DMS 273 (cell line): ENCODE measurements around the gene TECPR2.
"Not testable (repeated sequence)": the region's sequence is repeated elsewhere in the genome, so short reads cannot be mapped to it uniquely, and the experiment has no call there.

Experiments used
- DNase-seq: peaks from one replicate; lab custom pipeline; 2025; ENCODE audit not compliant: unreplicated experiment; lab: John Stamatoyannopoulos, UW

Gene TECPR2, protein sequence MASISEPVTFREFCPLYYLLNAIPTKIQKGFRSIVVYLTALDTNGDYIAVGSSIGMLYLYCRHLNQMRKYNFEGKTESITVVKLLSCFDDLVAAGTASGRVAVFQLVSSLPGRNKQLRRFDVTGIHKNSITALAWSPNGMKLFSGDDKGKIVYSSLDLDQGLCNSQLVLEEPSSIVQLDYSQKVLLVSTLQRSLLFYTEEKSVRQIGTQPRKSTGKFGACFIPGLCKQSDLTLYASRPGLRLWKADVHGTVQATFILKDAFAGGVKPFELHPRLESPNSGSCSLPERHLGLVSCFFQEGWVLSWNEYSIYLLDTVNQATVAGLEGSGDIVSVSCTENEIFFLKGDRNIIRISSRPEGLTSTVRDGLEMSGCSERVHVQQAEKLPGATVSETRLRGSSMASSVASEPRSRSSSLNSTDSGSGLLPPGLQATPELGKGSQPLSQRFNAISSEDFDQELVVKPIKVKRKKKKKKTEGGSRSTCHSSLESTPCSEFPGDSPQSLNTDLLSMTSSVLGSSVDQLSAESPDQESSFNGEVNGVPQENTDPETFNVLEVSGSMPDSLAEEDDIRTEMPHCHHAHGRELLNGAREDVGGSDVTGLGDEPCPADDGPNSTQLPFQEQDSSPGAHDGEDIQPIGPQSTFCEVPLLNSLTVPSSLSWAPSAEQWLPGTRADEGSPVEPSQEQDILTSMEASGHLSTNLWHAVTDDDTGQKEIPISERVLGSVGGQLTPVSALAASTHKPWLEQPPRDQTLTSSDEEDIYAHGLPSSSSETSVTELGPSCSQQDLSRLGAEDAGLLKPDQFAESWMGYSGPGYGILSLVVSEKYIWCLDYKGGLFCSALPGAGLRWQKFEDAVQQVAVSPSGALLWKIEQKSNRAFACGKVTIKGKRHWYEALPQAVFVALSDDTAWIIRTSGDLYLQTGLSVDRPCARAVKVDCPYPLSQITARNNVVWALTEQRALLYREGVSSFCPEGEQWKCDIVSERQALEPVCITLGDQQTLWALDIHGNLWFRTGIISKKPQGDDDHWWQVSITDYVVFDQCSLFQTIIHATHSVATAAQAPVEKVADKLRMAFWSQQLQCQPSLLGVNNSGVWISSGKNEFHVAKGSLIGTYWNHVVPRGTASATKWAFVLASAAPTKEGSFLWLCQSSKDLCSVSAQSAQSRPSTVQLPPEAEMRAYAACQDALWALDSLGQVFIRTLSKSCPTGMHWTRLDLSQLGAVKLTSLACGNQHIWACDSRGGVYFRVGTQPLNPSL (N-terminal part only)

DNA sequence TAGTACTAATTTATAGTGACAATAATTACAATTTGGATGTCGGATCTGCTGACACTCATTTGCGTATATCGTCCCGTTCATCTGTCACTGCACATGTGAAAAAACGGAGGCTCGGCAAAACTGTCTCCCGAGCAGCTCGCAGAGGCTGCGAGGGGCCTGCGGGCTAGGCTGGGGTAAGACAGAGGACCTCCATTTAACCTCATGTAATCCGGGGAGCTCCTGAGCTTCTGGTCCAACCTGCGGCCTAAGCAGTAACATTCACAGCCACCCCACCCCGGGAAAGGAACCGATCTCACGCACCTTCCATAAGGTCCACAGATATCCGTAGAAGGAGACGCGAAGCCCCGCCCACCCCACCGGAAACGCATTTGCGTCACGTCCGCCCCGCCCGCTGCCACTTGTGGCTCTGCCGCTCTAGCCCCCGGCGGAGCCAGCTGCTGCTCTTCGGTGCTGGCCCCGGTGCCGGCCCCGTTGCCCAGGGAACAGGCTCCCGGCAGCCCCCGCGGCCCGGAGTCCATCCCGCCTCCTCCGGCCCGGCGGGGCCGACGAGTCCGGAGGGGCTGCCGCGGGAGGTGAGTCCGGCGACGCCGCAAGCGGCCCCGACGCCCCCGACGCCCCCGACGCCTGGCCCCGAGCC, at the start of gene TECPR2, which contains the start of gene CINP:
TECPR2 (plus strand) TSS at position 397 of the 637 bp plus-strand sequence. CDS start 13,781 bp downstream, outside the sequence.
CINP (minus strand) TSS at position 346 of the 637 bp plus-strand sequence; CDS start at position 307, 39 bp downstream.
- peak; percentile 99 for DNase-seq

GRCh38 chr14:102314242-102315011, 48.3 kb upstream of the TECPR2 start:
- peak; percentile 90 for DNase-seq

DNA sequence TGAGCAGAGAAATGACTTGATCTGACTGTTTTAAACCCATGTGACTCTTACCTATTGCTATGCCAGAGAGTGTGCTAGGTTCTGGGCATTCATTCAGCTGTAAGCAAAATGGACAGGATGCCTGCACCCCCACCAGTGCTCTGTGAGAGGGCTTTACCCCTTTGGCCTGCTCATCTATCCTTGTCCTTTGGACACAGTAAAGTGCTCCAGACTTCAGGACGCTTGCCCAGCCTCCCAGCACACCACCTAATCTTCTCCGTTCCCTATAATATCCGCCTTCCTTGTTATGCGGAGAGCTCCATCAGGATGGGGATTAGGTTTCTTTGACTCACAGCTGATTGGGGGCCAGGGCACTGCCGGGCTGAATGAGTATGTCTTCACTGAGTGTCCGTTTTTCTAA, 47.6 kb upstream of the TECPR2 start:
- no peak for DNase-seq

- DNase-seq = peak; percentile 76
Observed at GRCh38 chr14:102316338-102316742, 46.4 kb upstream of the TECPR2 start.

GRCh38 chr14:102316743-102317563, 45.8 kb upstream of the TECPR2 start:
- DNase-seq = peak; percentile 93

- DNase-seq = peak; percentile 83
Observed at GRCh38 chr14:102317564-102318248, 45.0 kb upstream of the TECPR2 start.

DNA sequence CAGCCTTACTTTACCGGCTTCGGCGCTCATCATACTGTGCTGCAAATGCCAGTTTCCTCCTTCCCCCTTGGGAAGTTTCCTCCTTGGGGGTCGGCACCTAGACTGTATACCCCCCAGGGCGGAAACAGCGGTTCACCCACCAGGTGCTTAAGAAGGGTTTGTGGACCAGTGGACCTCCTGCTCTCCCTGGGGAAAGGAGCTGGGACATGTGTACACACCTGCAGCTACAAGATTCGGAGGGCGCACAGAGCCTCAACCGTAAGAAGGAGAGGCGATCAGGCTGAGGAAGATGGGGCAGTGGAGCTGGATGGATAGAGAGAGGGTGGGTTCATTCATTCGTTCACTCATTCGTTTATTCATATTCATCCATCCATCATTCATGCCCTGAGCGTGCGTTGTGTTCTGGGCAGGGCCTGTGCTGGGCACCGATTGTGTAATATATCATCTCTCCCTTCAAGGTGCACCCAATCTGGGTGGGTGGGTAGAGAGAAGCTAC, 43.9 kb upstream of the TECPR2 start:
- DNase-seq = no peak

DNA sequence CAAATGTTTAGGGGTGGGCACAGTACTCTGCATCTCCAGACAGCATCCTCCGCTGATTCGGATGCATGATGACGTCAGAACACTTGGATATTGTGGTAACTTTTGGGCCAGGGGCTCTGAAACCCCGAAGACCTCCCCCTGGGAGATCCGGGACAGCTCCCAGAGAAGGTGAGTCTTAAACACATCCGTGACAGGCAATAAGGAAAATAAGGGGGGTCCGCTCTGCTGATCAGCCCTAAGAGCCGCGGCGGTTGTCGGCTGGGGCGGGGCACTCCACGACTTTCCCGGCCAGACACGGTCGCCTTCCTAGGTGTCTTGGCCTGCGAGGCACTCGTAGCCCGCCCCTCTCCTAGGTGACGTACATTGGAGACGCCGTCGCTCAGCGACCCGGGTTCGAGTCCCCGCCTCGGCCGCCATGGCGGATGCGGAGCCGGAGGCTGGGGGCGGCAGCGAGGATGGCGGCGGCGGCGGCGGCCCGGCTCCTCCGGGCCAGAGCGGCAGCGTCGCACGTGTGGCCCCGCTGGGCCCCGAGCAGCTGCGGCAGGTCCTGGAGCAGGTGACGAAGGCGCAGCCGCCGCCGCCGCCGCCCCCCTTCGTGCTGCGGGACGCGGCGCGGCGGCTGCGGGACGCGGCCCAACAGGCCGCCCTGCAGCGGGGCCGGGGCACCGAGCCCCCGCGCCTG, 43.2 kb upstream of the TECPR2 start, which contains the start of gene ZNF839:
ZNF839 (plus strand) TSS at position 396 of the 682 bp plus-strand sequence; CDS start at position 416, 20 bp downstream.
- DNase-seq = peak; percentile 96

DNA sequence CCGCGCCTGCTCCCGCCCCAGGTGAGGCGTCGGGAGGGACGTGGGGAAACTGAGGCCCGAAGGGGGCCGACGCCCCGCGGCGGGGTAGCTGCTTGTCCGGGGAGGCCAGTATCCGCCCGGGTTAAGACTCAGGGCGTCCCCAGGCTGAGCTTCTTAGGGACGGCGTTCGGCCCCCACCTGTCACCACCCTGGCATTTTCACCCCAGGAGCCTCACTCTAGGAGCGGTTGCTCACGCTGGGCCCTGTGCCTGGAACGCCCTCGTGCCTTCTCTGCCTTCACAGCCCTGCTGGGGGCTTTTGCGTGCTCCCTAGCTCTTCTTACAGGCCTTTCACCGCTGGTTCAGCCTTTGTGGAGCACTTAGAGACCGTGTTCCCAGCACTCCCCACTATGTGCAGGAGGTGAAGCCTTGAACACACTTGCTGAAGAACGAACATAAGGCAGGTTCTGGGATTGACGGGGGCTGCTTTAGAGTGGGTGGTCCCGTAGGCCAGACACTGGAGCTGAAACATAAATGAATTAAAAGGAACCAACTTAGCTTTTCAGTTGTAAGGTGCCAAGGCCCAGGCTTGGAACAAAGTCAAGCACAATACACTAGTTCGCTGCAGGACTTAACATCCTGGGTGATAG, 42.6 kb upstream of the TECPR2 start:
- DNase-seq = peak; percentile 70

GRCh38 chr14:102320671-102321455, 41.9 kb upstream of the TECPR2 start:
- DNase-seq = no peak

GRCh38 chr14:102321456-102322422, 41.0 kb upstream of the TECPR2 start:
- DNase-seq = no peak

DNA sequence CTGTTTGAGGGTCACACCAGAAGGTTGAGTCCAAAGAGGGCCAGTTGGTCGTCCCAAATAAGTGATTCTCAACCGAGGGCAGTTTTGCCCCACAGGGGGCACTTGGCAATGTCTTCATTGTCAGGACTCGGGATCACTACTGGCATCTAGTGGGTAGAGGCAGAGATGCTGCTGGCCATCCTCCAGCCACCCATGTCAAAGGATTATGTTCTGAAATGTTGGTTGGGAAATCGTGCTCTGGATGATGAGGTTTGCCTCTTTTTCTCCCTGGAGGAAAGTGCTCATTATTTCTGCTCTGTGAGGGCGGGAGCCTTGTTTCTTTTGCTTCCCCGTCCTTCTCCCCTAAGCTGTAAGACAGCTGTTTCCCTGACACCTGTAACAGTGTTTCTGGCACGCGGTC, 39.6 kb upstream of the TECPR2 start:
- peak; percentile 89 for DNase-seq

- no peak for DNase-seq
Observed at GRCh38 chr14:102325791-102326345, 36.9 kb upstream of the TECPR2 start.

GRCh38 chr14:102326583-102326982, 36.2 kb upstream of the TECPR2 start:
- DNase-seq = no peak

DNA sequence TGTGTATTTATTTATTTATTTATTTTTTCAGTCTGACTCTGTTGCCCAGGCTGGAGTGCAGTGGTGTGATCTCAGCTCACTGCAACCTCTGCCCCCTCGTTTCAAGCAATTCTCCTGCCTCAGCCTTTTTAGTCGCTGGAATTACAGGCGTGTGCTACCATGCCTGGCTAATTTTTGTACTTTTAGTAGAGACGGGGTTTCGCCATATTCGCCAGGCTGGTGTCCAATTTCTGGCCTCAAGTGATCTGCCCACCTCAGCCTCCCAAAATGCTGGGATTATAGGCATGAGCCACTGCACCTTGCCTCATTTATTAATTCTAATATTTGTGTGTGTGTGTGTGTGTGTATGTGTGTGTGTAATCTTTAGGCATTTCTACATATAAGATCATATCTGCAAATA, 33.4 kb upstream of the TECPR2 start:
- not testable (repeated sequence) for DNase-seq
